GM13976 (cell line): Measurements from ENCODE around the gene ZNF695.
A peak's percentile ranks its signal among the peaks of the same experiment; 100 is the strongest.

Experiments
- DNase-seq: peaks from one replicate; pipeline ENCODE4 v3.0.0; 2012; ENCODE audit warnings: low spot score
- in situ Hi-C: fragments of 300-500 bp; cut with MboI; formaldehyde crosslinking; loops from one replicate; pipeline ENCODE4 v1.12.0; 2022; ENCODE audit warnings: low sequenced_read_pairs, mixed read lengths, inconsistent platforms; ENCODE audit not compliant: unreplicated experiment
- TF ChIP-seq, protein P1 (sequence below): IDR thresholded peaks from 2 replicates; pipeline ENCODE4 v1.5.1; 2012; ENCODE audit warnings: borderline replicate concordance, mild to moderate bottlenecking; ENCODE audit not compliant: insufficient read depth; ENCODE audit errors: extremely low read depth, missing control alignments, control extremely low read depth

The ZNF695 gene

DNA sequence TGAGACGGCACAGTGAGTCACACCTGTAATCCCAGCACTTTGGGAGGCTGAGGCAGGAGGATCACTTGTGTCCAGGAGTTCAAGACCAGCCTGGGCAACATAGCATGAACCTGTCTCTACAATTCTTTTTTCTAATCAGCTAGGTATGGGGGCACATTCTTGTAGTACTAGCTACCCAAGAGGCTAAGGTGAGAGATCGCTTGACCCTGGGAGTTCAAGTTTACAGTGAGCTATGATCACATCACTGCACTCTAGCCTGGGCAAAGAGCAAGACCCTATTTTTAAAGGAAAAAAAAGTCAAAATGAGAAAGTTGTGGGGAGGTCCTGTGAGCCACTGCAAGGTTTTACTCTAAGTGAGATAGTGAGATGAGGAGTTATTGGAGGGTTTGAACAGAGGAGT is 41.4 kb downstream of the ZNF695 start:
- TF ChIP-seq, protein P1, sequence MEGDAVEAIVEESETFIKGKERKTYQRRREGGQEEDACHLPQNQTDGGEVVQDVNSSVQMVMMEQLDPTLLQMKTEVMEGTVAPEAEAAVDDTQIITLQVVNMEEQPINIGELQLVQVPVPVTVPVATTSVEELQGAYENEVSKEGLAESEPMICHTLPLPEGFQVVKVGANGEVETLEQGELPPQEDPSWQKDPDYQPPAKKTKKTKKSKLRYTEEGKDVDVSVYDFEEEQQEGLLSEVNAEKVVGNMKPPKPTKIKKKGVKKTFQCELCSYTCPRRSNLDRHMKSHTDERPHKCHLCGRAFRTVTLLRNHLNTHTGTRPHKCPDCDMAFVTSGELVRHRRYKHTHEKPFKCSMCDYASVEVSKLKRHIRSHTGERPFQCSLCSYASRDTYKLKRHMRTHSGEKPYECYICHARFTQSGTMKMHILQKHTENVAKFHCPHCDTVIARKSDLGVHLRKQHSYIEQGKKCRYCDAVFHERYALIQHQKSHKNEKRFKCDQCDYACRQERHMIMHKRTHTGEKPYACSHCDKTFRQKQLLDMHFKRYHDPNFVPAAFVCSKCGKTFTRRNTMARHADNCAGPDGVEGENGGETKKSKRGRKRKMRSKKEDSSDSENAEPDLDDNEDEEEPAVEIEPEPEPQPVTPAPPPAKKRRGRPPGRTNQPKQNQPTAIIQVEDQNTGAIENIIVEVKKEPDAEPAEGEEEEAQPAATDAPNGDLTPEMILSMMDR: no peak
- in situ Hi-C loops: no loop called here
- DNase-seq: no peak

DNA sequence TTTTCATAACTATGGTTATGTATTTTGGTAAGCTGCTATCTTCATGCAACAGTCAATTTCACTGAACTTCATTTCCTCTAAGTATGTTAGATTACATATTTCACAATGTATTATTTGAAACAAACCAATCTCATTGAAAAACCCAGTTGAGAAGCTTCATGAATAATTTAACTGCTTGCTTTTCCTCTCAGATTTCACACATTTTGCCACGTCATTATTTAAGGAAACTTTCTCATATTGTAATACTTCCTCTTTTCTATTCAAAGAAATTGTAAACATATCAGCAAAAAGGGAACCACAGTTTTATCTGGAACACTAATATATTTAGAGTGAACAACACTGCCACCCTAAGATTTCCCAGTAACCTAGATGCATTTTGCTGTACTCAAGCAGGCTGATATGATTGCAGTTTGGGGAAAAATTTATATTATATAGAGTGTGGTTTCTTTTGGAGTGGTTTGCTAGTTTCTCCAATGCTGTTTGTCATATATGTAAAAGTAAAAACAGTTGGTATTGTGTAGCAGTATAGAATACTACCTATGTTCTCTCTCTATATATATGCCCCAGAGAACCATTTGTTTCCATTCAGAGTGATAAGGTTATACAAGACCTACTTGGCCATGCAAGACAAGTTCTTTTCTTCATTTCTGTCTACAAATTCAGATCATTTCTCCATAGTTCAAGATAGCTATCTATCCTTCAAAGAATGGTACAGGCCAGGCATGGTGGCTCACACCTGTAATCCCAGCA is 47.7 kb downstream of the ZNF695 start:
- in situ Hi-C loops: no loop called here
- TF ChIP-seq, protein P1: no peak
- DNase-seq: peak; percentile 60

DNA sequence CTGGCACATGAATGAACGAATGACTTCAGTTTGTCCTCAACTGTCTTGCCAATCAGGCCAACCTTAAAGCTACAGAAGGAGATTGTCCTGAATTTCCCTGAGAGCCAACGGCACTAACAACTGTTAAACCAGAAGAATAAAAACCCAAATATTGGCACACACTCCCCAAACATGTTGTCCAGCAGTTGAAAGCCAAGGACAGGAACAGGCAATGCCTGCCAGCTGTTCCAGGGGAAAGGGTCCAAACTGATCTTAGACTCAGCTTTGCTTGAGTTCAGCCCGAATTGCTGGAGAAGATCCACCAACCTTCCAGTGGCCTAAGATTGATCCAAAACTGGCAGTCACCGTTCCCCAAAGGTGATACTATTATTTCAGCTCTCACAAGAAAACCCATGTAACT is 53.7 kb downstream of the ZNF695 start:
- in situ Hi-C loops: no loop called here
- DNase-seq: no peak
- TF ChIP-seq, protein P1: no peak

DNA sequence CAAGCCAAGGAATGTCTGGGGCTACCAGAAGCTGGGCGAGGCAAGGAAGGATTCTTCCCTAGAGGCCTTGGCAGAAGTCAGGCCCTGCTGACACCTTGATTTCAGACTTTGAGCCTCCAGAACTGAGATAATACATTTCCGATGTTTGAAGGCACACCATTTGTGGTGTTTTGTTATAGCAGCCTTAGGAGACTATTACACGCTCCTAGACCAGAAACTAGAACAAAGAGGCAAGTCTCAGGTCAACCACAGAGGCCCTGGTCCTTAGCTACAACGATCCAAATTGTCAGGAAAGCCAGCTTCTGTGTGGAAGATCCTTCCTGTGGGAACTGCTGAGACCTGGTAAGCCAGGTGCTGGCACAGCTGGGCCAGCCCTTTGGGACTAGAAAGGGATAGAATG is 56.4 kb downstream of the ZNF695 start:
- DNase-seq: no peak
- in situ Hi-C loops: no loop called here
- TF ChIP-seq, protein P1: no peak

DNA sequence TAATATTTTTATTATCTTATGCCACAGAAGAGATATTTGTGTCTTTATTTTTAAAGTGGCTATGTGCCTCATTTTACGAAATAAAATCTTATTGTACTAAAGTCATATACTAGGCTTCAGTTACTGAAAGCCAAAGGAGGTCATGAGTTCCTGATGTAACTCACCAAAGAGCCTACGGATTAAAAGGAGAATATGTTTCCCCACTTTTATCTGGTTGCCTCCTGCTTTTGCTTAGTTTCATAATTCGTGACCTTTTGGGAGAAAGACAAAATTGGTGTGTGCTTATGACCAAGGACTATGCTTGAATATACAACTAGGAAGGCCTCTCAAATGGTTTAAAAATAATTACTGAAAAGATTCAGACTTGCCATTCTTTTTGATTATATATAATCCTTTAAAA is 57.9 kb downstream of the ZNF695 start:
- in situ Hi-C loops: no loop called here
- DNase-seq: no peak

DNA sequence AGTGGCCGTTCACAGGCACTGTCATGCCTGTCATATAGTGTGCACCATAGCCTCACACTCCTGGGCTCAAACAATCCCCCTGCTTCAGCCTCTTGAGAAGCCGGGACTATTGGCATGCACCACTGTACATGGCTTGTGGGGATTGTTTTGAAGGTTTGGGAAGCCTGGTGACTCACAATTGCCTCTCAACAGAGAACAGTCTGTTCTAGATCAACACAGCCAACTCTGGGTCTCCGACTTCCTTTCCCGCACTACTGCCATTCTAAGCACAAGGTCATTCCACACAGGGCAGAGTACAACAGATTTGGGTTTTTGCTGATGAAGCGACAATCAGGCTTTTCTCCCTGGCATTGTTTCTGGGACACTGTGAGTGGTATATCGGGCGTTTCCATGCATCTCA is 60.6 kb downstream of the ZNF695 start:
- in situ Hi-C loops: no loop called here
- DNase-seq: no peak
- TF ChIP-seq, protein P1: no peak

More for the DNA sequence above, 57.9 kb downstream of the ZNF695 start:
- TF ChIP-seq, protein P1: no peak
